PC-3 (cell line): ENCODE data around the gene ZNF277.

Experiments used
- EZH2 ChIP-seq: fragments of 300-600 bp; sonication (generic); IDR thresholded peaks from one replicate; pipeline ENCODE4 v1.6.1; 2017; ENCODE audit warnings: antibody characterized with exemption, mild to moderate bottlenecking, low read length; ENCODE audit not compliant: unreplicated experiment
- TF ChIP-seq, protein P1 (sequence below): fragments of 300-600 bp; sonication (generic); conservative IDR thresholded peaks from 2 replicates; pipeline ENCODE4 v1.5.1; 2017; ENCODE audit warnings: antibody characterized with exemption, low read depth, mild to moderate bottlenecking, low read length

DNA sequence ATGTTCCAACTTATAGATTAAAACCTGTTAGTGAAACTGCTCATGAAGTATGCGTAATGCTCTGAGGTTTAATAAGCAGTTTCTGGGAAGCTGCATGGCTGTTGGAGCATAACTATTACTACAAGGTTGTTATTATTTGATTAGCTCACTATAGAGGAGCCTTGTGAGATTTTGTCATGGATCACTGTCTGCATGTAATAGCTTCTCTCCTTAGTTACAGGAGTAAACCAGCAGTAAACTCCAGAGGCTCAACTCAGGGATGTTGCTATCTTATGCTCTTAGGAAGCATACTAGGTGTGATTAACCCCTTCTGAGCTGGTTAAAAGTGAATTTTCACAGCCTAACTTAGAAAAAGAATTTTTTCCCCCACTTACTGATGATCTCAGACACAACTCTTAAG, 180.1 kb downstream of the ZNF277 start:
- TF ChIP-seq, protein P1, sequence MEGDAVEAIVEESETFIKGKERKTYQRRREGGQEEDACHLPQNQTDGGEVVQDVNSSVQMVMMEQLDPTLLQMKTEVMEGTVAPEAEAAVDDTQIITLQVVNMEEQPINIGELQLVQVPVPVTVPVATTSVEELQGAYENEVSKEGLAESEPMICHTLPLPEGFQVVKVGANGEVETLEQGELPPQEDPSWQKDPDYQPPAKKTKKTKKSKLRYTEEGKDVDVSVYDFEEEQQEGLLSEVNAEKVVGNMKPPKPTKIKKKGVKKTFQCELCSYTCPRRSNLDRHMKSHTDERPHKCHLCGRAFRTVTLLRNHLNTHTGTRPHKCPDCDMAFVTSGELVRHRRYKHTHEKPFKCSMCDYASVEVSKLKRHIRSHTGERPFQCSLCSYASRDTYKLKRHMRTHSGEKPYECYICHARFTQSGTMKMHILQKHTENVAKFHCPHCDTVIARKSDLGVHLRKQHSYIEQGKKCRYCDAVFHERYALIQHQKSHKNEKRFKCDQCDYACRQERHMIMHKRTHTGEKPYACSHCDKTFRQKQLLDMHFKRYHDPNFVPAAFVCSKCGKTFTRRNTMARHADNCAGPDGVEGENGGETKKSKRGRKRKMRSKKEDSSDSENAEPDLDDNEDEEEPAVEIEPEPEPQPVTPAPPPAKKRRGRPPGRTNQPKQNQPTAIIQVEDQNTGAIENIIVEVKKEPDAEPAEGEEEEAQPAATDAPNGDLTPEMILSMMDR: no peak
- TF ChIP-seq EZH2: no peak
